HepG2 (cell line): ENCODE data around the gene SLAMF9. TPM values are rescaled to one million over a fixed set of nuclear protein-coding genes. Genes with fewer than 3 reads are reported as not detected.

Source experiments
- ATAC-seq: fragments of 200-7000 bp; cut with Tn5 transposase; 3 replicates; pipeline ENCODE4 v1.9.1; 2020; ENCODE audit warnings: mild to moderate bottlenecking, moderate library complexity
- BruUV-seq: library from RNA; stranded (reverse); fragments of 400-500 nt; replicated peaks from 2 replicates; lab custom pipeline; 2021; lab: Mats Ljungman, UMichigan
- CTCF ChIA-PET: fragments of 300-600 bp; formaldehyde crosslinking; extraction: SDS; loops from one replicate; lab custom pipeline; 2021; ENCODE audit warnings: low total read pairs, inconsistent platforms, low intra/inter-chr PET ratio; lab: Yijun Ruan, JAX
- POLR2A ChIA-PET: fragments of 350-600 bp; sonication (Branson Sonifier 250); formaldehyde crosslinking; loops from one replicate; lab custom pipeline; 2020; ENCODE audit warnings: antibody characterized with exemption, inconsistent platforms; lab: Yijun Ruan, JAX
- DNase-seq: peaks from one replicate; pipeline ENCODE4 v3.0.0-alpha.2; 2015; ENCODE audit warnings: low spot score
- FAIRE-seq: peaks from 3 replicates; lab custom pipeline; 2011; peaks lifted over from hg19 to GRCh38; lab: Jason Lieb, UNC
- H2AFZ ChIP-seq: one replicate; pipeline ENCODE4 v1.6.1; 2011; ENCODE audit warnings: low read length, inconsistent platforms
- H3K27ac ChIP-seq: fragments of 300-600 bp; 3 replicates; pipeline ENCODE4 v1.8.0; 2011; ENCODE audit warnings: mixed run types, mild to moderate bottlenecking, mixed read lengths, low read length, inconsistent platforms; ENCODE audit not compliant: insufficient read depth; ENCODE audit errors: extremely low read length
- H3K27me3 ChIP-seq, 2 experiments: fragments of 200-600 bp in 1 of 2; 2 replicates in 1 of 2; 3 replicates in 1 of 2; pipeline versions ENCODE4 v1.6.0 to v1.8.0; 2011; ENCODE audit warnings: low read length in 2 of 2, mild to moderate bottlenecking in 2 of 2, moderate library complexity in 2 of 2, inconsistent platforms in 1 of 2; ENCODE audit not compliant: insufficient read depth in 2 of 2, control insufficient read depth in 1 of 2
- H3K36me3 ChIP-seq, 2 experiments: fragments of 200-600 bp in 1 of 2; replicated peaks in 1 of 2; 2 replicates in 1 of 2; 3 replicates in 1 of 2; pipeline versions ENCODE4 v1.5.1 to v1.8.0; 2011; ENCODE audit warnings: low read length in 2 of 2, inconsistent platforms in 1 of 2; ENCODE audit not compliant: insufficient read depth in 2 of 2, control insufficient read depth in 1 of 2
- H3K4me1 ChIP-seq: 2 replicates; pipeline ENCODE4 v1.5.1; 2012; ENCODE audit warnings: low read length, inconsistent platforms; ENCODE audit not compliant: insufficient read depth
- H3K4me2 ChIP-seq: 2 replicates; pipeline ENCODE4 v1.6.0; 2011; ENCODE audit warnings: low read depth, low read length, inconsistent platforms
- H3K4me3 ChIP-seq, 3 experiments: fragments of 200-600 bp in 1 of 3; sonication (generic), shearing (Covaris generic) in 1 of 3; replicated peaks in 1 of 3; 2 replicates each; pipeline ENCODE4 v1.5.1; 2011 to 2016; ENCODE audit warnings: low read length in 3 of 3, inconsistent platforms in 2 of 3, low read depth in 2 of 3, mild to moderate bottlenecking in 2 of 3, control low read depth in 1 of 3, mixed read lengths in 1 of 3; ENCODE audit not compliant: insufficient read depth in 1 of 3
- H3K79me2 ChIP-seq: one replicate; pipeline ENCODE4 v1.6.1; 2011; ENCODE audit warnings: low read length, inconsistent platforms; ENCODE audit not compliant: insufficient read depth
- H3K9ac ChIP-seq: 2 replicates; pipeline ENCODE4 v1.6.0; 2011; ENCODE audit warnings: mild to moderate bottlenecking, low read depth, low read length, inconsistent platforms; ENCODE audit not compliant: insufficient read depth
- H3K9me3 ChIP-seq: 2 replicates; pipeline ENCODE4 v1.5.1; 2012; ENCODE audit warnings: mild to moderate bottlenecking, low read length
- H4K20me1 ChIP-seq: 2 replicates; pipeline ENCODE4 v1.6.0; 2011; ENCODE audit warnings: inconsistent platforms, mild to moderate bottlenecking, low read length, moderate library complexity; ENCODE audit not compliant: insufficient read depth
- ARID4A ChIP-seq: sonication (generic); formaldehyde crosslinking; IDR thresholded peaks from 2 replicates; pipeline ENCODE4 v1.5.0; 2020; ENCODE audit warnings: mild to moderate bottlenecking, missing genetic modification reagents, borderline replicate concordance
- BHLHE40 ChIP-seq: IDR thresholded peaks from 2 replicates; pipeline ENCODE4 v1.6.1; 2011; ENCODE audit warnings: low read length, improper control_type of control experiment
- CCDC6 ChIP-seq: sonication (generic); formaldehyde crosslinking; IDR thresholded peaks from 2 replicates; pipeline ENCODE4 v1.8.1; 2022; ENCODE audit warnings: mild to moderate bottlenecking, missing genetic modification reagents, moderate library complexity
- HDAC6 ChIP-seq: fragments of 200-600 bp; sonication (generic); IDR thresholded peaks from 2 replicates; pipeline ENCODE4 v1.7.0; 2017; ENCODE audit warnings: mild to moderate bottlenecking, antibody characterized with exemption, low read length, low read depth
- MXI1 ChIP-seq: IDR thresholded peaks from 3 replicates; pipeline ENCODE4 v1.6.1; 2012; ENCODE audit warnings: low read depth, low read length, inconsistent platforms, borderline replicate concordance
- NAIF1 ChIP-seq: sonication (generic); formaldehyde crosslinking; IDR thresholded peaks from 2 replicates; pipeline ENCODE4 v1.5.0; 2020; ENCODE audit warnings: mild to moderate bottlenecking, missing genetic modification reagents, borderline replicate concordance
- NCOA1 ChIP-seq: sonication (generic); formaldehyde crosslinking; IDR thresholded peaks from 2 replicates; pipeline ENCODE4 v1.9.0; 2021; ENCODE audit warnings: missing genetic modification reagents
- PHB2 ChIP-seq: fragments of 450-650 bp; IDR thresholded peaks from 2 replicates; pipeline ENCODE4 v1.6.1; 2018; ENCODE audit not compliant: partially characterized antibody
- PLRG1 ChIP-seq: fragments of 450-650 bp; conservative IDR thresholded peaks from 2 replicates; pipeline ENCODE4 v1.6.1; 2016
- POLR2G ChIP-seq: fragments of 200-400 bp; formaldehyde crosslinking; IDR thresholded peaks from 2 replicates; pipeline ENCODE4 v1.6.1; 2018; ENCODE audit warnings: mild to moderate bottlenecking, low read depth, low read length, moderate library complexity
- REXO4 ChIP-seq: sonication (generic); formaldehyde crosslinking; IDR thresholded peaks from 2 replicates; pipeline ENCODE4 v1.8.0; 2022; ENCODE audit warnings: missing genetic modification reagents, mild to moderate bottlenecking, borderline replicate concordance
- TP53 ChIP-seq: sonication (generic); formaldehyde crosslinking; conservative IDR thresholded peaks from 2 replicates; pipeline ENCODE4 v1.4.0; 2020; ENCODE audit warnings: missing genetic modification reagents
- ZNF292 ChIP-seq: sonication (generic); formaldehyde crosslinking; IDR thresholded peaks from 2 replicates; pipeline ENCODE4 v1.8.1; 2022; ENCODE audit warnings: mild to moderate bottlenecking, low read depth, missing genetic modification reagents, borderline replicate concordance
- ZNF710 ChIP-seq: sonication (generic); formaldehyde crosslinking; IDR thresholded peaks from 2 replicates; pipeline ENCODE4 v1.5.0; 2020; ENCODE audit warnings: mild to moderate bottlenecking, missing genetic modification reagents, borderline replicate concordance
- ZSCAN5A ChIP-seq: sonication (generic); formaldehyde crosslinking; IDR thresholded peaks from 2 replicates; pipeline ENCODE4 v1.8.0; 2022; ENCODE audit warnings: mild to moderate bottlenecking, missing genetic modification reagents, borderline replicate concordance
- WGBS: methylation state at CpG from one replicate; pipeline ENCODE4 v1.1.6; 2017; ENCODE audit warnings: low lambda C conversion rate; 5-methylcytosine and 5-hydroxymethylcytosine counted together
- in situ Hi-C: cut with HindIII; loops from 2 replicates; pipeline ENCODE4 v1.10.0; 2017; ENCODE audit warnings: low pct_unique_long_range_greater_than_20kb; ENCODE audit not compliant: extremely low pct_ligation_motif_present
- intact Hi-C: fragments of 100-400 bp; cut with micrococcal nuclease; formaldehyde crosslinking; loops from one replicate; pipeline ENCODE4 v1.10.0; 2022; ENCODE audit not compliant: unreplicated experiment
- polyA plus RNA-seq, 8 experiments: library from polyadenylated mRNA; depleted of rRNA in 3 of 8; stranded (reverse) in 7 of 8; unstranded in 1 of 8; fragments of >200 nt; fragmentation: Illumina TruSeq in 4 of 8; extraction: Trizol in 4 of 8; gene quantifications; 2 replicates each; pipeline versions ENCODE4 v1.2.1 to v1.2.3, GENCODE V29; 2011 to 2016; ENCODE audit warnings: low read depth in 4 of 8, missing spikeins in 1 of 8, mixed read lengths in 1 of 8; ENCODE audit not compliant: insufficient read depth in 1 of 8
- total RNA-seq, 5 experiments: library from RNA; depleted of rRNA; stranded (reverse); fragments of >200 nt; fragmentation: Illumina TruSeq; extraction: Trizol; gene quantifications; 2 replicates each; pipeline ENCODE4 v1.2.3, GENCODE V29; 2016; ENCODE audit warnings: low read depth in 1 of 5

Gene SLAMF9
- total and polyA plus RNA-seq, 2 of the 13 experiments (the other 11 are each of a cell fraction or from before 2014, with no cell fraction given): 0.82 TPM; not detected in 1

- intact Hi-C loops: no loop called here
- BruUV-seq: no TSS peak
- CTCF ChIA-PET: no interaction called here
- TF ChIP-seq NAIF1 (CRISPR knock-in tag) (no peak), MXI1 (no peak), ZNF292 (CRISPR knock-in tag) (no peak), HDAC6 (no peak), TP53 (no peak), ZSCAN5A (no peak), BHLHE40 (no peak), PHB2 (no peak), CCDC6 (CRISPR knock-in tag) (no peak), ZNF710 (CRISPR knock-in tag) (no peak), POLR2G (no peak), ARID4A (no peak), REXO4 (CRISPR knock-in tag) (no peak), NCOA1 (CRISPR knock-in tag) (no peak), PLRG1 (no peak)
These were observed 40.4 kb downstream of the SLAMF9 start for GRCh38 chr1:159913451-159914192.

More at GRCh38 chr1:159913451-159914192, 40.4 kb downstream of the SLAMF9 start:
- H3K4me3 ChIP-seq: no peak overlapping the region
- no peak overlapping the region for H3K9ac ChIP-seq
- FAIRE-seq (no peak), ATAC-seq (no peak), DNase-seq (no peak)
- in situ Hi-C loops: no loop called here
- no peak overlapping the region for H3K4me2 ChIP-seq
- no peaks in the 10 kb centered on the region for H3K36me3 ChIP-seq
- H3K9me3 ChIP-seq: no peaks in the 10 kb centered on the region
- H2AFZ ChIP-seq: no peak overlapping the region
- 27% methylated on average over 5 of the region's 5 CpGs for WGBS
- peaks cover 13% of the 10 kb centered on the region for H3K4me1 ChIP-seq
- no peaks in the 10 kb centered on the region; a peak in 1 of 5 replicates for H3K27me3 ChIP-seq
- no peaks in the 10 kb centered on the region for H4K20me1 ChIP-seq
- POLR2A ChIA-PET: interaction anchor here (1.8 kb wide), 1 partner anchor 10 kb away, joined by 4 read pairs; no protein-coding TSS in a partner anchor
- H3K27ac ChIP-seq: no peak overlapping the region
- no peaks in the 10 kb centered on the region for H3K79me2 ChIP-seq
